Keratinocyte (primary cell): ENCODE measurements around the gene GPR171.
"Not testable (repeated sequence)": the region's sequence is repeated elsewhere in the genome, so short reads cannot be mapped to it uniquely, and the experiment has no call there.

Experiments used
- CTCF ChIP-seq, 3 experiments: IDR thresholded peaks in 1 of 3; conservative IDR thresholded peaks in 1 of 3; optimal IDR thresholded peaks in 1 of 3; 2 replicates in 2 of 3; 3 replicates in 1 of 3; pipeline versions ENCODE3 to v1.5.1; 2011; ENCODE audit warnings: low read length in 3 of 3, mild to moderate bottlenecking in 3 of 3, moderate library complexity in 2 of 3, control low read depth in 1 of 3, inconsistent platforms in 1 of 3; ENCODE audit not compliant: insufficient read depth in 2 of 3; ENCODE audit errors: extremely low read depth in 1 of 3
- EZH2 ChIP-seq: IDR thresholded peaks from one replicate; pipeline ENCODE4 v1.6.1; 2012; ENCODE audit warnings: inconsistent platforms, mild to moderate bottlenecking, low read length, moderate library complexity

DNA sequence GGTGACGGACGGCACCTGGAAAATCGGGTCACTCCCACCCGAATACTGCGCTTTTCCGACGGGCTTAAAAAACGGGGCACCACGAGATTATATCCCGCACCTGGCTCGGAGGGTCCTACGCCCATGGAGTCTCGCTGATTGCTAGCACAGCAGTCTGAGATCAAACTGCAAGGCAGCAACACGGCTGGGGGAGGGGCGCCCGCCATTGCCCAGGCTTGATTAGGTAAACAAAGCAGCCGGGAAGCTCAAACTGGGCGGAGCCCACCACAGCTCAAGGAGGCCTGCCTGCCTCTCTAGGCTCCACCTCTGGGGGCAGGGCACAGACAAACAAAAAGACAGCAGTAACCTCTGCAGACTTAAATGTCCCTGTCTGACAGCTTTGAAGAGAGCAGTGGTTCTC is 39.0 kb upstream of the GPR171 start:
- TF ChIP-seq CTCF (optimal IDR thresholded peaks at IDR 0.05 in 1 of 3, IDR thresholded peaks at IDR 0.05 in 1 of 3, conservative IDR thresholded peaks at IDR 0.05 in 1 of 3; ENCODE audit: extremely low read depth in 1 of 3, insufficient read depth in 2 of 3, low read length in 3 of 3); EZH2: not testable (repeated sequence)
